GM12892 (cell line): ENCODE measurements around the gene KATNBL1.

Experiments used
- POLR2A ChIP-seq: IDR thresholded peaks from 2 replicates; pipeline ENCODE4 v1.6.1; 2011; ENCODE audit warnings: low read depth, low read length, control low read depth
- TAF1 ChIP-seq: IDR thresholded peaks from 2 replicates; pipeline ENCODE4 v1.6.1; 2011; ENCODE audit warnings: low read depth, mild to moderate bottlenecking, control low read depth, low read length, borderline replicate concordance

GRCh38 chr15:34119291-34119690 is 90.6 kb downstream of the KATNBL1 start:
- TF ChIP-seq POLR2A (no peak), TAF1 (no peak)
